ENCODE measurements around the gene LCE2C.
"Not testable (repeated sequence)": the region's sequence is repeated elsewhere in the genome, so short reads cannot be mapped to it uniquely, and the experiment has no call there.

LCE2C gene

GRCh38 chr1:152667648-152668047 is 7.4 kb upstream of the LCE2C start:
- TF ChIP-seq, protein P1, sequence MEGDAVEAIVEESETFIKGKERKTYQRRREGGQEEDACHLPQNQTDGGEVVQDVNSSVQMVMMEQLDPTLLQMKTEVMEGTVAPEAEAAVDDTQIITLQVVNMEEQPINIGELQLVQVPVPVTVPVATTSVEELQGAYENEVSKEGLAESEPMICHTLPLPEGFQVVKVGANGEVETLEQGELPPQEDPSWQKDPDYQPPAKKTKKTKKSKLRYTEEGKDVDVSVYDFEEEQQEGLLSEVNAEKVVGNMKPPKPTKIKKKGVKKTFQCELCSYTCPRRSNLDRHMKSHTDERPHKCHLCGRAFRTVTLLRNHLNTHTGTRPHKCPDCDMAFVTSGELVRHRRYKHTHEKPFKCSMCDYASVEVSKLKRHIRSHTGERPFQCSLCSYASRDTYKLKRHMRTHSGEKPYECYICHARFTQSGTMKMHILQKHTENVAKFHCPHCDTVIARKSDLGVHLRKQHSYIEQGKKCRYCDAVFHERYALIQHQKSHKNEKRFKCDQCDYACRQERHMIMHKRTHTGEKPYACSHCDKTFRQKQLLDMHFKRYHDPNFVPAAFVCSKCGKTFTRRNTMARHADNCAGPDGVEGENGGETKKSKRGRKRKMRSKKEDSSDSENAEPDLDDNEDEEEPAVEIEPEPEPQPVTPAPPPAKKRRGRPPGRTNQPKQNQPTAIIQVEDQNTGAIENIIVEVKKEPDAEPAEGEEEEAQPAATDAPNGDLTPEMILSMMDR (IDR thresholded peaks at IDR 0.05; ENCODE audit: insufficient read depth, low read length, poor library complexity, severe bottlenecking): no peak
- no peaks in the 10 kb centered on the region for H3K36me3 ChIP-seq (ENCODE audit: control insufficient read depth, insufficient read depth, low read length)
- no peak overlapping the region for H3K4me3 ChIP-seq (replicated peaks; ENCODE audit: low read depth, low read length)
- DNase-seq (ENCODE audit: extremely low read depth, insufficient read length): no peak
- H3K27me3 ChIP-seq (replicated peaks; ENCODE audit: control insufficient read depth, insufficient read depth, low read length): peaks cover 2% of the 10 kb centered on the region

- H3K36me3 ChIP-seq (ENCODE audit: control insufficient read depth, insufficient read depth, low read length): no peaks in the 10 kb centered on the region
- no peak for DNase-seq (ENCODE audit: extremely low read depth, insufficient read length)
- no peaks in the 10 kb centered on the region for H3K27me3 ChIP-seq (replicated peaks; ENCODE audit: control insufficient read depth, insufficient read depth, low read length)
- H3K4me3 ChIP-seq (replicated peaks; ENCODE audit: low read depth, low read length): no peak overlapping the region
- TF ChIP-seq, protein P1 (IDR thresholded peaks at IDR 0.05; ENCODE audit: insufficient read depth, low read length, poor library complexity, severe bottlenecking): no peak
These were observed 2.1 kb upstream of the LCE2C start for GRCh38 chr1:152673016-152673415.

DNA sequence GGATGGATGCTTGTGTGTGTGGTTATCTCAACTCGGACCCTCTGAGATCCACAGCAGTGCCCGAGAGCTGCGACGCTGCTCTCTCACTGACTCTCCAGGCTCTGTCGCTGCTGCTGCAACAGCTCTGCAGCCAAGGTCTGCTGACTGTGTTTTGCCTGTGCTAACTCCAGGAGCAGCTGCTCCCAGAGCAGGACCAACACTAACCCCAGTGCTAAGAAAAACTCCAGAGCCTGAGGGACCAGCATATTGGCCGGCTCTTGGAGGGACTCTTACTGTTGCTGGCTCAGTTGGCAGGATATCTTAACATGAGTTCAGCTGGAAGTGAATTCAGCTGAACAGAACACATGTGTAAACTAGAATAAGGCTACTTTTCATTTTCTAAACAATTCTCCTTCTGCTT is 4.4 kb downstream of the LCE2C start:
- H3K27me3 ChIP-seq (replicated peaks; ENCODE audit: control insufficient read depth, insufficient read depth, low read length): no peaks in the 10 kb centered on the region
- DNase-seq (ENCODE audit: extremely low read depth, insufficient read length): no peak

GRCh38 chr1:152681616-152682015 is 6.5 kb downstream of the LCE2C start:
- no peaks in the 10 kb centered on the region for H3K36me3 ChIP-seq (ENCODE audit: control insufficient read depth, insufficient read depth, low read length)
- H3K27me3 ChIP-seq (replicated peaks; ENCODE audit: control insufficient read depth, insufficient read depth, low read length): no peaks in the 10 kb centered on the region
- no peak for DNase-seq (ENCODE audit: extremely low read depth, insufficient read length)
- H3K4me3 ChIP-seq (replicated peaks; ENCODE audit: low read depth, low read length): no peak overlapping the region
- TF ChIP-seq, protein P1 (IDR thresholded peaks at IDR 0.05; ENCODE audit: insufficient read depth, low read length, poor library complexity, severe bottlenecking): no peak

More for the DNA sequence above, 4.4 kb downstream of the LCE2C start:
- Histone ChIP-seq H3K4me3 (replicated peaks; ENCODE audit: low read depth, low read length) (no peak overlapping the region), H3K36me3 (ENCODE audit: control insufficient read depth, insufficient read depth, low read length) (no peaks in the 10 kb centered on the region)
- TF ChIP-seq, protein P1 (IDR thresholded peaks at IDR 0.05; ENCODE audit: insufficient read depth, low read length, poor library complexity, severe bottlenecking): no peak

DNA sequence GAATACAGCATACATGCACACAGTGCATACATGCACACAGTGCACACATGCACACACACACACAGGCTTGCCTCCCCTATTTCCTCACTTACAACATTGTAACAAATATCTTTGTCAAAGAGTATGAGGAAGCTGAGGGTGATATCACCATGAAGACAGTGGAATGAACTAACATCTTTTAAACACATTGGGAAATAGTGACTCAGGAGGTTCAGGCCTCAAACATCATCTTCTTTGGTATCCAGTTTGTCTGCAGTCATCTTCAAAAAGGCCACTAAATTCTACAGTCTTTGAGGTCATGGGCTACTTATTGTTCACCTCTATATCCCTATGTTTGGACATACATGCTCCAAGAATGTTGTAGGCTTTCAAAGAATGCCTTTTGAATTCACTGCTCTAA is 8.8 kb downstream of the LCE2C start:
- H3K27me3 ChIP-seq (replicated peaks; ENCODE audit: control insufficient read depth, insufficient read depth, low read length): no peaks in the 10 kb centered on the region
- TF ChIP-seq, protein P1 (IDR thresholded peaks at IDR 0.05; ENCODE audit: insufficient read depth, low read length, poor library complexity, severe bottlenecking): no peak

GRCh38 chr1:152685823-152686222 is 10.7 kb downstream of the LCE2C start, which contains the start of gene LCE2B:
LCE2B (plus strand) TSS chr1:152686123; CDS start chr1:152686844, 721 bp downstream.
- H3K36me3 ChIP-seq (ENCODE audit: control insufficient read depth, insufficient read depth, low read length); DNase-seq (ENCODE audit: extremely low read depth, insufficient read length); H3K27me3 ChIP-seq (replicated peaks; ENCODE audit: control insufficient read depth, insufficient read depth, low read length); H3K4me3 ChIP-seq (replicated peaks; ENCODE audit: low read depth, low read length): not testable (repeated sequence)

More for the DNA sequence above, 8.8 kb downstream of the LCE2C start:
- DNase-seq (ENCODE audit: extremely low read depth, insufficient read length): no peak
- H3K36me3 ChIP-seq (ENCODE audit: control insufficient read depth, insufficient read depth, low read length): no peaks in the 10 kb centered on the region
- no peak overlapping the region for H3K4me3 ChIP-seq (replicated peaks; ENCODE audit: low read depth, low read length)

Data from GM06990 (cell line).